Activated T-cell treated with anti-CD3 and anti-CD28 coated beads for 1 hour (primary cell): ENCODE data around the gene SLC6A9.

Experiments
- DNase-seq: peaks from one replicate; pipeline ENCODE4 v3.0.0-alpha.2; 2020; ENCODE audit warnings: low read depth

The SLC6A9 gene

GRCh38 chr1:44029260-44029910 is 1.9 kb downstream of the SLC6A9 start:
- DNase-seq, result no peak

- DNase-seq, result no peak
These were observed 3.9 kb downstream of the SLC6A9 start for GRCh38 chr1:44027320-44027719.

GRCh38 chr1:44025816-44026215 is 5.4 kb downstream of the SLC6A9 start:
- DNase-seq, result no peak

- DNase-seq, result no peak
These were observed 6.2 kb downstream of the SLC6A9 start for GRCh38 chr1:44024903-44025525.

- DNase-seq, result no peak
These were observed 7.0 kb downstream of the SLC6A9 start for GRCh38 chr1:44024031-44024902.

GRCh38 chr1:44021581-44022321 is 9.5 kb downstream of the SLC6A9 start:
- DNase-seq, result no peak

GRCh38 chr1:44021156-44021555 is 10.1 kb downstream of the SLC6A9 start:
- no peak for DNase-seq

GRCh38 chr1:44020464-44020863 is 10.8 kb downstream of the SLC6A9 start:
- no peak for DNase-seq

GRCh38 chr1:44019466-44019948 is 11.8 kb downstream of the SLC6A9 start:
- DNase-seq, result no peak

GRCh38 chr1:44016890-44017400 is 14.3 kb downstream of the SLC6A9 start:
- DNase-seq, result no peak

- DNase-seq, result no peak
These were observed 15.0 kb downstream of the SLC6A9 start for GRCh38 chr1:44016041-44016889.

- no peak for DNase-seq
These were observed 16.1 kb downstream of the SLC6A9 start for GRCh38 chr1:44015206-44015605.

GRCh38 chr1:44014365-44015104 is 16.7 kb downstream of the SLC6A9 start:
- DNase-seq, result no peak

- DNase-seq, result no peak
These were observed 17.3 kb downstream of the SLC6A9 start for GRCh38 chr1:44013949-44014348.

- DNase-seq, result no peak
These were observed 18.2 kb downstream of the SLC6A9 start for GRCh38 chr1:44012941-44013609.

- DNase-seq, result no peak
These were observed 18.9 kb downstream of the SLC6A9 start for GRCh38 chr1:44012404-44012803.

GRCh38 chr1:44010935-44011471 is 20.3 kb downstream of the SLC6A9 start:
- no peak for DNase-seq

- DNase-seq, result no peak
These were observed 23.0 kb downstream of the SLC6A9 start for GRCh38 chr1:44008259-44008658.

- no peak for DNase-seq
These were observed 28.6 kb downstream of the SLC6A9 start for GRCh38 chr1:44002606-44003157.
